HUES64 (cell line): ENCODE results near the gene USP34.

Source experiments
- H3K27ac ChIP-seq: 2 replicates; pipeline ENCODE4 v1.7.0; 2013; ENCODE audit warnings: low read depth, low read length, inconsistent platforms
- H3K27me3 ChIP-seq: 2 replicates; pipeline ENCODE4 v1.6.1; 2013; ENCODE audit warnings: mild to moderate bottlenecking, low read length; ENCODE audit not compliant: insufficient read depth
- H3K36me3 ChIP-seq: 2 replicates; pipeline ENCODE4 v1.6.1; 2013; ENCODE audit warnings: mild to moderate bottlenecking, low read length; ENCODE audit not compliant: insufficient read depth
- H3K4me1 ChIP-seq: 2 replicates; pipeline ENCODE4 v1.6.1; 2013; ENCODE audit warnings: mild to moderate bottlenecking, low read length, moderate library complexity; ENCODE audit not compliant: insufficient read depth
- H3K4me3 ChIP-seq: 2 replicates; pipeline ENCODE4 v1.5.1; 2013; ENCODE audit warnings: mild to moderate bottlenecking, low read length, moderate library complexity
- H3K9ac ChIP-seq: 2 replicates; pipeline ENCODE4 v1.6.1; 2013; ENCODE audit warnings: mild to moderate bottlenecking, low read depth, low read length
- H3K9me3 ChIP-seq: 2 replicates; pipeline ENCODE4 v1.6.1; 2013; ENCODE audit warnings: low read depth, low read length; ENCODE audit not compliant: insufficient read depth
- WGBS: fragments of 150-250, 120-280 bp; methylation state at CpG from one replicate; pipeline ENCODE4 v1.1.7; 2013; ENCODE audit warnings: missing lambda C conversion rate; 5-methylcytosine and 5-hydroxymethylcytosine counted together

Gene USP34

DNA sequence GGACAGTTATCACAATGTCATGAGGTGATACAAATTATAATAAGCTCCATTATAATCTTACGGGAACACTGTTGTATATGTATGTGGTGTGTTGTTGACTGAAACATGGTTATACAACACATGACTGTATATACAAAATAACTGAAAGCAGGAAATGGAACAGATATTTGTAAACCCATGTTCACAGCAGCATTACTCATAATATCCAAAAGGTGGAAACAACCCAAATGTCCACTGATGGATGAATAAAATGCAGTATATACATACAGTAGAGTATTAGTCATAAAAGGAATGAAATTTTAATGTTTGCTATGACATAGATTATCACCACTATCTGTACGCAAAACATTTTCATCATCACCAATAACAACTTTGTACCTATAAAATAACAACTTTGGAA, 107.3 kb downstream of the USP34 start:
- WGBS: no CpG with 5 or more reads among the region's 2 CpGs
- Histone ChIP-seq H3K4me3 (no peak overlapping the region), H3K27me3 (no peaks in the 10 kb centered on the region), H3K36me3 (peaks cover 41% of the 10 kb centered on the region), H3K4me1 (no peaks in the 10 kb centered on the region), H3K27ac (no peak overlapping the region), H3K9ac (no peak overlapping the region), H3K9me3 (0 out of 2 replicates have a peak, but pooled peaks cover 3% of the 10 kb centered on the region)

- H3K9me3 ChIP-seq: 0 out of 2 replicates have a peak, but pooled peaks cover 3% of the 10 kb centered on the region
- H3K4me3 ChIP-seq: no peak overlapping the region
- no peaks in the 10 kb centered on the region for H3K4me1 ChIP-seq
- peaks cover 35% of the 10 kb centered on the region for H3K36me3 ChIP-seq
- H3K9ac ChIP-seq: no peak overlapping the region
- WGBS: 93% methylated on average over 1 of the region's 1 CpG
- H3K27me3 ChIP-seq: no peaks in the 10 kb centered on the region
- no peak overlapping the region for H3K27ac ChIP-seq
Observed at GRCh38 chr2:61362873-61363272, 108.0 kb downstream of the USP34 start.

DNA sequence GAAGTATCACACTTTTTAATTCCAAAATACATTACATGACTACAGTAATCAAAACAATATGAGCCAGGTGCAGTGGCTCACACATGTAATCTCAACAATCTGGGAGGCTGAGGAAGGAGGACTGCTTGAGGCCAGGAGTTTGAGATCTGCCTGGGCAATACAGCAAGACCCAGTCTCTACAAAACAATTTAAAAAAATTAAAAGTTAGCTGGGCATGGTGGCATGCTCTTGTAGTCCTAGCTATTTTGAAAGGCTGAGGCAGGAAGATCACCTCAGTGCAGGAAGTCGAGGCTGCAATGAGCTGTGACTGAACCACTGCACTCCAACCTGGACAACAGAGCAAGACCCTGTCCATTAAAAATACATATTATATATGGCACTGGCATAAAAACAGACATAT, 109.8 kb downstream of the USP34 start:
- peaks cover 19% of the 10 kb centered on the region for H3K36me3 ChIP-seq

GRCh38 chr2:61359058-61359457, 111.8 kb downstream of the USP34 start:
- Histone ChIP-seq H3K4me3 (no peak overlapping the region), H3K9me3 (peaks cover 7% of the 10 kb centered on the region; the same call in 1 of the 2 replicates), H3K27ac (no peak overlapping the region), H3K9ac (no peak overlapping the region), H3K4me1 (peaks cover 7% of the 10 kb centered on the region; the same call in 1 of the 2 replicates), H3K27me3 (no peaks in the 10 kb centered on the region), H3K36me3 (peaks cover 28% of the 10 kb centered on the region)

More for the DNA sequence above, 109.8 kb downstream of the USP34 start:
- H3K9ac ChIP-seq: no peak overlapping the region
- no peak overlapping the region for H3K4me3 ChIP-seq
- no peaks in the 10 kb centered on the region for H3K4me1 ChIP-seq
- H3K27me3 ChIP-seq: no peaks in the 10 kb centered on the region
- H3K9me3 ChIP-seq: 0 out of 2 replicates have a peak, but pooled peaks cover 3% of the 10 kb centered on the region
- WGBS: 95% methylated on average over 1 of the region's 1 CpG
- H3K27ac ChIP-seq: no peak overlapping the region

DNA sequence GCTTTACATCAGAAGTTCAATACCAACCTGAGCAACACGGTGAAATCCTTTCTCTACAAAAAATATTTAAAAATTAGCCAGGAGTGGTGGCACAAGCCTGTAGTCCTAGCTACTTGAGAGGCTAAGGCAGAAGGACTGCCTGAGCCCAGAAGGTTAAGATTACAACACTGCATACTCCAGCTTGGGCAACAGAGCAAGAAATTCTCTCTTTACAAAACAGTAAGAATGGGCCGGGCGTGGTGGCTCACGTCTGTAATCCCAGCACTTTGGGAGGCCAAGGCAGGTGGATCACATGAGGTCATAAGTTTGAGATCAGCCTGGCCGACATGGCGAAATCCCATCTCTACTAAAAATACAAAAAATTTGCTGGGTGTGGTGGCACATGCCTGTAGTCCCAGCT, 113.2 kb downstream of the USP34 start:
- Histone ChIP-seq H3K4me1 (peaks cover 7% of the 10 kb centered on the region; the same call in 1 of the 2 replicates), H3K9me3 (peaks cover 9% of the 10 kb centered on the region; the same call in 1 of the 2 replicates), H3K27me3 (no peaks in the 10 kb centered on the region), H3K36me3 (peaks cover 21% of the 10 kb centered on the region), H3K27ac (no peak overlapping the region), H3K4me3 (no peak overlapping the region), H3K9ac (no peak overlapping the region)
- 94% methylated on average over 6 of the region's 6 CpGs for WGBS

- no peak overlapping the region for H3K27ac ChIP-seq
- no peak overlapping the region for H3K9ac ChIP-seq
- peaks cover 9% of the 10 kb centered on the region; the same call in 1 of the 2 replicates for H3K9me3 ChIP-seq
- 100% methylated on average over 1 of the region's 1 CpG for WGBS
- H3K36me3 ChIP-seq: peaks cover 20% of the 10 kb centered on the region
- no peaks in the 10 kb centered on the region for H3K27me3 ChIP-seq
- peaks cover 10% of the 10 kb centered on the region; the same call in 1 of the 2 replicates for H3K4me1 ChIP-seq
- no peak overlapping the region for H3K4me3 ChIP-seq
Observed at GRCh38 chr2:61356958-61357350, 113.9 kb downstream of the USP34 start.

DNA sequence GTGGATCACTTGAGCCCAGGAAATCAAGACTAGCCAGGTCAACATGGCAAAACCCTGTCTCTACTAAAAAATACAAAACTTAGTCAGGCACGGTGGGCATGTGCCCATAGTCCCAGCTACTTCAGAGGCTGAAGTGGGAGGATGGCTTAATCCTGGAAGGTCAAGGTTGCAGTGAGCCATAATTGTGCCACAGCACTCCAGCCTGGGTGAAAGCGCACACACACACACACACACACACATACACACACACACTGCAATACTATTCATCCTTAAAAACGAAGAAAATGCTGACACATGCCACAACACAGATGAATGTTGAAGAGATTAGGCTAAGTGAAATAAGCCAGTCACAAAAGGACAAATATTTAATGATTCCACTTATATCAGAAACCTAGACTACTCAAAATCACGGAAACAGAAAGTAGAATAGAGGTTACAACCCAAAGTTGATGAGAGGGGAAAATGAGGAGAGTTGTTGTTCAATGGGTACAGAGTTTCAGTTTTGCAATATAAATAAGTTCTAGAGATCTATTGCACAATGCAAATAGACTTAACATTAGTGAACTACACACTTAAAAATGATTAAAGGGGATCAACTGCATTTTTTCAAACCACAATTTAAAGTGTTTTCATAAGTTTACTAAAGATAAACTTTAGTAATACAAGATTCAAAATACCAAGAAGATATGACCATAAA, 114.5 kb downstream of the USP34 start:
- 94% methylated on average over 3 of the region's 4 CpGs for WGBS
- Histone ChIP-seq H3K4me1 (peaks cover 16% of the 10 kb centered on the region; the same call in 1 of the 2 replicates), H3K27ac (no peak overlapping the region), H3K36me3 (peaks cover 20% of the 10 kb centered on the region), H3K9ac (no peak overlapping the region), H3K27me3 (no peaks in the 10 kb centered on the region), H3K9me3 (peaks cover 9% of the 10 kb centered on the region; the same call in 1 of the 2 replicates), H3K4me3 (no peak overlapping the region)

- H3K36me3 ChIP-seq: peaks cover 36% of the 10 kb centered on the region
Observed at GRCh38 chr2:61354543-61355197, 116.2 kb downstream of the USP34 start.

DNA sequence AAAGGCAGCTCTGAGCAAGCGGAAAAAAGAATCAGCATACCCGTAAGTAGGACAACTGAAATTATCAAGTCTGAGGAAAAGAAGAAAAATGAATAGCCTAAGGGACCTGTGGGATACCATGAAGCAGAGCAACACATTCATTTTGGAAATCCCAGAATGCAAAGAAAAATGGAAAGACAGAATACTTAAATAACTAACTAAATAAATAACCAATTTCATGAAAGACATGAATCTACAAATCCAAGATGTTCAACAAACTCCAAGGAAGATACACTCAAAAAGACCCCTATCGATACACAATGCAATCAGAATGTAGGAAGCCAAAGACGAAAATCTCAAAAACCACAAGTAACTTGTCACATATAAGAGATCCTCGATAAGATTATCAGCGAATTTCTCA, 117.0 kb downstream of the USP34 start:
- 95% methylated on average over 6 of the region's 6 CpGs for WGBS
- Histone ChIP-seq H3K9me3 (peaks cover 9% of the 10 kb centered on the region; the same call in 1 of the 2 replicates), H3K27ac (no peak overlapping the region), H3K9ac (no peak overlapping the region), H3K36me3 (peaks cover 43% of the 10 kb centered on the region), H3K4me1 (peaks cover 17% of the 10 kb centered on the region; the same call in 1 of the 2 replicates), H3K27me3 (no peaks in the 10 kb centered on the region), H3K4me3 (no peak overlapping the region)

More at GRCh38 chr2:61354543-61355197, 116.2 kb downstream of the USP34 start:
- Histone ChIP-seq H3K9ac (no peak overlapping the region), H3K9me3 (peaks cover 9% of the 10 kb centered on the region; the same call in 1 of the 2 replicates), H3K4me3 (no peak overlapping the region), H3K27ac (no peak overlapping the region), H3K4me1 (peaks cover 17% of the 10 kb centered on the region; the same call in 1 of the 2 replicates), H3K27me3 (no peaks in the 10 kb centered on the region)
- WGBS: 90% methylated on average over 4 of the region's 4 CpGs

DNA sequence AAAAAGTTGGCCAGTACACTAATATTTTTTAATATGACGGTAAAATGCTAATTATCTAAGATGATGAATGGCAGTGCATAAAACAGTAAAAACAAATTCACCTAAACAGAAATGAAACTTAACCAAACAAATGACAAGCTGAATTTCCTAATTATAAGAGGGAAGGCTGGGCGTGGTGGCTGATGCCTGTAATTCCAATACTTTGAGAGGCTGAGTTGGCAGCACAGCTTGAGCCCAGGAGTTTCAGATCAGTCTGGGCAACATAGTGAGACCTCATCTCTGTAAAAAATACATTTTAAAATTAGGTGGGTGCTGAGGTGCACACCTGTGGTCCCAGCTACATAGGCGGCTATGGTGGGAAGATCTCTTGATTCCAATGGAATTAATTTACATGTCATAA, 120.1 kb downstream of the USP34 start:
- Histone ChIP-seq H3K27ac (no peak overlapping the region), H3K4me3 (no peak overlapping the region), H3K36me3 (peaks cover 74% of the 10 kb centered on the region), H3K27me3 (no peaks in the 10 kb centered on the region), H3K4me1 (peaks cover 17% of the 10 kb centered on the region; the same call in 1 of the 2 replicates), H3K9me3 (peaks cover 9% of the 10 kb centered on the region; the same call in 1 of the 2 replicates), H3K9ac (no peak overlapping the region)
- 75% methylated on average over 1 of the region's 3 CpGs for WGBS

GRCh38 chr2:61343141-61343540, 127.7 kb downstream of the USP34 start:
- peaks cover 94% of the 10 kb centered on the region for H3K36me3 ChIP-seq

More at GRCh38 chr2:61343141-61343540, 127.7 kb downstream of the USP34 start:
- 100% methylated on average over 1 of the region's 1 CpG for WGBS
- Histone ChIP-seq H3K9ac (no peak overlapping the region), H3K27ac (no peak overlapping the region), H3K27me3 (no peaks in the 10 kb centered on the region), H3K9me3 (no peaks in the 10 kb centered on the region), H3K4me1 (no peaks in the 10 kb centered on the region), H3K4me3 (no peak overlapping the region)
